Effector memory CD4-positive, alpha-beta T cell (primary cell): Measurements from ENCODE around the gene RAPGEF1.

ENCODE experiments used
- DNase-seq, 3 donors: peaks; one replicate each; pipeline ENCODE4 v3.0.0-alpha.2; 2020
- H3K27ac ChIP-seq: 2 replicates; pipeline ENCODE4 v1.7.0; 2013; ENCODE audit warnings: mild to moderate bottlenecking, low read length, moderate library complexity; ENCODE audit not compliant: insufficient read depth, poor library complexity, severe bottlenecking
- H3K27me3 ChIP-seq: replicated peaks from 2 replicates; pipeline ENCODE4 v1.7.0; 2013; ENCODE audit warnings: mild to moderate bottlenecking, low read length; ENCODE audit not compliant: insufficient read depth, control insufficient read depth, poor library complexity, severe bottlenecking
- H3K36me3 ChIP-seq: 2 replicates; pipeline ENCODE4 v1.7.0; 2013; ENCODE audit warnings: mild to moderate bottlenecking, low read length, moderate library complexity; ENCODE audit not compliant: control insufficient read depth, insufficient read depth
- H3K4me1 ChIP-seq: 2 replicates; pipeline ENCODE4 v1.7.0; 2013; ENCODE audit warnings: low read length, mild to moderate bottlenecking; ENCODE audit not compliant: control insufficient read depth, insufficient read depth, poor library complexity, severe bottlenecking
- H3K4me3 ChIP-seq: 2 replicates; pipeline ENCODE4 v1.7.0; 2013; ENCODE audit warnings: low read length, low read depth, mild to moderate bottlenecking; ENCODE audit not compliant: insufficient read depth, poor library complexity, severe bottlenecking
- H3K9me3 ChIP-seq: 2 replicates; pipeline ENCODE4 v1.7.0; 2013; ENCODE audit warnings: mild to moderate bottlenecking, low read length, moderate library complexity; ENCODE audit not compliant: control insufficient read depth

The RAPGEF1 gene

DNA sequence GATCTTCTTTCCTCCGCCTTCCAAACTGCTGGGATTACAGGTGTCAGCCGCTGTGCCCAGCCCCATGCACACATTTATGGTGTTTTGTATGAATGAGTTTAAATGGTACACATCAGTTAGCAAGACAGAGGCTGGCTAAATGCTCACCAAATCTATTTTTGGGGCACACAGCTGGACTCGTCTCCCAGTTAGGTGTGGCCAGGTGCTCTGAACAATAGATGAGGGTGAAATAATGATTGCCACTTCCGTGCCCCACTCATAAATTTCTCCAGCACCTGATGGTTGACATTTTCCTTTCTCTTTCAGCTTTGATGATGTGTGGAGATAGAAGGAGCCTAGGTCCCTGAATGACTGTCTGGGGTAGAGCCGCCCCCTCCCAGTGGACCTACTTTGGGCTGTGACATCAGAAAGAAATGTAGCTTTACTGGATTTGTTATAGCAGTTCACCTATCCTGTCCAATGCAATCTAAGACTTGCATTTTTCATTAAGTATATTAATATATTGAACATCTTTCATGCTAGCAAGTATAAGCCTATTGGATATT lies 8.6 kb upstream of the RAPGEF1 start:
- no peak overlapping the region for H3K4me3 ChIP-seq
- no peak for DNase-seq

GRCh38 chr9:131747352-131747751 lies 7.5 kb upstream of the RAPGEF1 start:
- H3K4me3 ChIP-seq, result no peak overlapping the region
- H3K9me3 ChIP-seq, result no peaks in the 10 kb centered on the region
- H3K27ac ChIP-seq, result no peak overlapping the region
- H3K4me1 ChIP-seq, result peaks cover 20% of the 10 kb centered on the region
- DNase-seq, result no peak
- no peaks in the 10 kb centered on the region for H3K36me3 ChIP-seq
- no peaks in the 10 kb centered on the region for H3K27me3 ChIP-seq

More for the DNA sequence above, 8.6 kb upstream of the RAPGEF1 start:
- peaks cover 17% of the 10 kb centered on the region for H3K4me1 ChIP-seq
- no peaks in the 10 kb centered on the region for H3K9me3 ChIP-seq
- H3K27ac ChIP-seq, result no peak overlapping the region
- no peaks in the 10 kb centered on the region for H3K27me3 ChIP-seq
- H3K36me3 ChIP-seq, result no peaks in the 10 kb centered on the region

- Histone ChIP-seq H3K4me3 (no peak overlapping the region), H3K36me3 (no peaks in the 10 kb centered on the region), H3K4me1 (peaks cover 20% of the 10 kb centered on the region), H3K27me3 (no peaks in the 10 kb centered on the region), H3K9me3 (no peaks in the 10 kb centered on the region), H3K27ac (no peak overlapping the region)
- no peak for DNase-seq
Observed at GRCh38 chr9:131745610-131746009, 5.7 kb upstream of the RAPGEF1 start.

DNA sequence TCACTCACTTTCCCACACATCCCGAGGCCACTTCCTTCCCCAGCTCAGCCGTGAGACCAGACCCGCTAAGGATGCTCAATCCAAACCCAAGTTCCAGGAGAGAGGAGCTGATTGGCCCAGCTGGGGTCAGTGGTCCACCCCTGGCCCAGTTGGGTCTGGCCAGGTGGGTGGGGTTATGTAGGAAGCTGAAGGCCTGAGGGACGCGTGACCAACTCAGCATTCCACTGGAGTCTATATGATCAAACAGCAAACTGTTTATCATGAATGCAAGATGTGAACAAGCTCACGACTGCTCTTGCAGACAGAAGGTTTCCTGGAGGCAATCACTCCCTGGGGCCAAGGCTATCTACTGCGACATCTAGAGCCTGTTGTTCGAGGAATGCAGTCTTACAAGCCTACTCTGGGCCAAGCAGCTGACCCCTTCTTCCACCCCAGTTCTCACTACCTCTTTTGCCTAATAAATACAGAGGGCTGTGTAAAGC lies 4.9 kb upstream of the RAPGEF1 start:
- no peaks in the 10 kb centered on the region for H3K36me3 ChIP-seq
- DNase-seq, result no peak
- peaks cover 24% of the 10 kb centered on the region for H3K4me1 ChIP-seq
- no peaks in the 10 kb centered on the region for H3K27me3 ChIP-seq
- no peak overlapping the region for H3K4me3 ChIP-seq
- H3K27ac ChIP-seq, result no peak overlapping the region
- H3K9me3 ChIP-seq, result no peaks in the 10 kb centered on the region

- H3K36me3 ChIP-seq, result no peaks in the 10 kb centered on the region
- no peaks in the 10 kb centered on the region for H3K9me3 ChIP-seq
- H3K27me3 ChIP-seq, result no peaks in the 10 kb centered on the region
- DNase-seq, result no peak
- H3K4me1 ChIP-seq, result peaks cover 24% of the 10 kb centered on the region
- H3K27ac ChIP-seq, result peak overlapping the region; percentile 39
- peak overlapping the region; percentile 5 for H3K4me3 ChIP-seq
Observed at GRCh38 chr9:131744171-131744719, 4.4 kb upstream of the RAPGEF1 start.

- H3K4me3 ChIP-seq, result no peak overlapping the region
- H3K27me3 ChIP-seq, result no peaks in the 10 kb centered on the region
- H3K9me3 ChIP-seq, result no peaks in the 10 kb centered on the region
- peak overlapping the region; percentile 39 for H3K27ac ChIP-seq
- no peaks in the 10 kb centered on the region for H3K36me3 ChIP-seq
- H3K4me1 ChIP-seq, result peaks cover 27% of the 10 kb centered on the region
- no peak for DNase-seq
Observed at GRCh38 chr9:131743501-131743900, 3.6 kb upstream of the RAPGEF1 start.

DNA sequence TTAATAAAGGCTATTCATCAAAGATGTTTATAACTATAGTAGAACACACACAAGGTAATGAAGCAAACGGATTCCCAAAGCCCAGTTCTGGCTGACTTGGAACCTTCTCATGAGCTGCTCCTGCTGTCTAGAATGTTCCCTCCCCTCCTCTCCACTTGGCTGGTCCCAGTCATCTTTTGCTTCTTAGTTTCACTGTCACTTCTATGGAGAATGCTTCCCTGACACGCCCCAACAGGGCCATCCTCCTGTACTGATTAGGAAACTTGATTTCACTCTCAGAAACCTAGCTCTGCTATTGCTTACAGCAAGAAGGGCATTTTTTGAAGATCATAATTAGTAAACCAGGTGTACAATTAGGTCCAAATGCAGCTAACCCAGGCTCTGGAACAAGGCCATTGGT lies 3.2 kb upstream of the RAPGEF1 start:
- no peak overlapping the region for H3K4me3 ChIP-seq
- H3K9me3 ChIP-seq, result no peaks in the 10 kb centered on the region
- H3K4me1 ChIP-seq, result peaks cover 31% of the 10 kb centered on the region
- H3K36me3 ChIP-seq, result no peaks in the 10 kb centered on the region
- H3K27me3 ChIP-seq, result no peaks in the 10 kb centered on the region
- DNase-seq, result no peak
- H3K27ac ChIP-seq, result no peak overlapping the region

GRCh38 chr9:131740898-131741297 lies 1.0 kb upstream of the RAPGEF1 start:
- Histone ChIP-seq H3K4me1 (peaks cover 48% of the 10 kb centered on the region), H3K36me3 (no peaks in the 10 kb centered on the region), H3K27ac (no peak overlapping the region), H3K4me3 (no peak overlapping the region), H3K9me3 (no peaks in the 10 kb centered on the region), H3K27me3 (no peaks in the 10 kb centered on the region)
- DNase-seq, result no peak

- H3K27ac ChIP-seq, result peak overlapping the region; percentile 66
- H3K4me3 ChIP-seq, result peak overlapping the region; percentile 55
- no peaks in the 10 kb centered on the region for H3K36me3 ChIP-seq
- H3K9me3 ChIP-seq, result no peaks in the 10 kb centered on the region
- H3K4me1 ChIP-seq, result peaks cover 55% of the 10 kb centered on the region
- peak in 1 of 3 donors; percentile 37 for DNase-seq
- no peaks in the 10 kb centered on the region for H3K27me3 ChIP-seq
Observed at GRCh38 chr9:131739133-131739958, 530 bp downstream of the RAPGEF1 start.
